Heart right ventricle (tissue), 16 donors: Measurements from ENCODE around the gene SLC19A1. TPM values are rescaled to one million over a fixed set of nuclear protein-coding genes. Genes with fewer than 3 reads are reported as not detected.

Experiments
- ATAC-seq, 8 donors: fragments of 200-7000 bp; cut with Tn5 transposase; one replicate each; pipeline ENCODE4 v1.9.1; 2020; ENCODE audit warnings: mild to moderate bottlenecking in 8 of 8, moderate library complexity in 8 of 8, moderate number of reproducible peaks in 1 of 8
- DNase-seq, 2 donors: peaks; one replicate each; pipeline ENCODE4 v3.0.0-alpha.2; 2020
- H3K27ac ChIP-seq, 10 donors: fragments of 200-600 bp; sonication (generic) in 2 of 10; one replicate each; pipeline versions ENCODE4 v1.5.0 to v1.8.0; 2020 to 2022; ENCODE audit warnings: mild to moderate bottlenecking in 3 of 10
- H3K27me3 ChIP-seq, 7 donors: fragments of 200-600 bp; one replicate each; pipeline ENCODE4 v1.8.0; 2021 to 2022; ENCODE audit warnings: mild to moderate bottlenecking in 2 of 7
- H3K36me3 ChIP-seq, 9 donors: fragments of 200-600 bp; sonication (generic) in 1 of 9; one replicate each; pipeline versions ENCODE4 v1.5.0 to v1.8.0; 2020 to 2022; ENCODE audit warnings: mild to moderate bottlenecking in 2 of 9
- H3K4me1 ChIP-seq, 9 donors: fragments of 200-600 bp; sonication (generic) in 1 of 9; one replicate each; pipeline versions ENCODE4 v1.5.0 to v1.8.0; 2020 to 2022; ENCODE audit warnings: mild to moderate bottlenecking in 4 of 9
- H3K4me3 ChIP-seq, 10 donors: fragments of 200-600 bp; sonication (generic) in 2 of 10; one replicate each; pipeline versions ENCODE4 v1.5.0 to v1.8.0; 2020 to 2022; ENCODE audit warnings: mild to moderate bottlenecking in 7 of 10, moderate library complexity in 2 of 10
- H3K9me3 ChIP-seq, 11 donors: fragments of 200-600 bp in 10 of 11; sonication (generic) in 2 of 11; one replicate each; pipeline versions ENCODE4 v1.5.0 to v1.8.0; 2013 to 2022; ENCODE audit warnings: mild to moderate bottlenecking in 2 of 11, control low read depth in 1 of 11, moderate library complexity in 1 of 11
- CTCF ChIP-seq, 9 donors: fragments of 200-600 bp; sonication (generic) in 2 of 9; IDR thresholded peaks; one replicate each; pipeline versions ENCODE4 v1.5.0 to v1.8.0; 2021 to 2022; ENCODE audit warnings: antibody characterized with exemption in 9 of 9, mild to moderate bottlenecking in 5 of 9, moderate library complexity in 1 of 9
- WGBS, 2 donors: extraction: QIAGEN DNeasy Blood & Tissue Kit; methylation state at CpG; one replicate each; pipeline ENCODE4 v1.1.7; 2013; ENCODE audit warnings: inconsistent platforms in 1 of 2; 5-methylcytosine and 5-hydroxymethylcytosine counted together
- intact Hi-C, 10 donors: fragments of 100-400 bp; cut with DNase I; formaldehyde crosslinking; loops; one replicate each; pipeline versions ENCODE4 v1.11.1 to v1.14.2; 2022
- polyA plus RNA-seq, 2 donors: library from polyadenylated mRNA; stranded (reverse); fragments of 200-250 nt; gene quantifications; one replicate each; pipeline ENCODE4 v1.2.3, GENCODE V29; 2013
- total RNA-seq, 10 donors: library from RNA; stranded (reverse); fragmentation: NEBNext Ultra II Directional in 3 of 10; extraction: Animal tissue kit (Norgen Biotek cat#: 25700) in 3 of 10; gene quantifications; one replicate each; pipeline versions ENCODE4 v1.2.1 to v1.2.4, GENCODE V29; 2021 to 2023
- donor health status: Arrhythmogenic right ventricular cardiomyopathy.
- donor health status: ischemic (EF 13 %, LVEDD 7.1; RV severe dilation, severe dysfunction).
- donor health status: healthy with polysubstance abuse.
- donor health status: DM: no; HTN: yes; CAD: no.
- donor health status: DM: no; HTN: no; CAD: no.
- donor health status: ischemic (EF 25% LVEDD 6.9; RV normal size, moderate dysfunction).
- donor health status: ischemic (EF 25% LVEDD 5.7; RV mildly dilated, moderate dysfunction).
- donor health status: healthy.
- donor health status: DM: yes; HTN: yes; CAD: no.
- donor health status: Ischemic cardiomyopathy.
- donor health status: ischemic (EF 35%, LVEDD 5.7; RV mildly dilated, moderate dysfunction).
- donor health status: nonischemic (EF 11% LVEDD 7.7; RV severe dilation, severe dysfunction).
- donor health status: DM: yes; HTN: yes; CAD: no.
- donor health status: PGD.
- donor health status: ischemic (EF 29% LVEDD 5.4; RV normal size, mild dysfunction).
- donor health status: nonischemic (EF 23%, LVEDD 6.1; RV moderate dilation, normal function).

The SLC19A1 gene
- total and polyA plus RNA-seq, 12 donors: 1.5 to 8.5 (median 3.8) TPM

- WGBS, 2 donors: 90 to 91% methylated on average over 11 of the region's 11 CpGs
- no peak overlapping the region for H3K4me3 ChIP-seq
- peaks cover 0 to 15% (median 0%) of the 10 kb centered on the region in 9 donors for H3K4me1 ChIP-seq
- ATAC-seq (no peak), DNase-seq (peak in 1 of 2 donors; percentile 10)
- no peaks in the 10 kb centered on the region for H3K27me3 ChIP-seq
- intact Hi-C loops: no loop called here
- H3K27ac ChIP-seq: no peak overlapping the region
- peaks cover 0 to 14% (median 12%) of the 10 kb centered on the region in 11 donors for H3K9me3 ChIP-seq
- peaks cover 0 to 51% (median 12%) of the 10 kb centered on the region in 9 donors for H3K36me3 ChIP-seq
- no peak for TF ChIP-seq CTCF (IDR thresholded peaks at IDR 0.05)
Measured at GRCh38 chr21:45513741-45514310, 28.4 kb downstream of the SLC19A1 start.

GRCh38 chr21:45513003-45513717 is 29.1 kb downstream of the SLC19A1 start:
- Histone ChIP-seq H3K9me3 (peaks cover 0 to 8% (median 5%) of the 10 kb centered on the region in 11 donors), H3K36me3 (peaks cover 0 to 51% (median 12%) of the 10 kb centered on the region in 9 donors), H3K27ac (no peak overlapping the region), H3K4me1 (peaks cover 0 to 10% (median 0%) of the 10 kb centered on the region in 9 donors), H3K27me3 (no peaks in the 10 kb centered on the region), H3K4me3 (no peak overlapping the region)
- intact Hi-C loops: no loop called here
- peak in 2 of 8 donors; percentile 9 to 36 for ATAC-seq
- 80 to 85% methylated on average over 19 of the region's 19 CpGs for WGBS, 2 donors
- peak in 1 of 2 donors; percentile 10 for DNase-seq
- no peak for TF ChIP-seq CTCF (IDR thresholded peaks at IDR 0.05)

GRCh38 chr21:45512626-45513002 is 29.6 kb downstream of the SLC19A1 start:
- Histone ChIP-seq H3K4me1 (peaks cover 0 to 5% (median 0%) of the 10 kb centered on the region in 9 donors), H3K27me3 (no peaks in the 10 kb centered on the region), H3K36me3 (peaks cover 0 to 51% (median 12%) of the 10 kb centered on the region in 9 donors), H3K27ac (no peak overlapping the region), H3K4me3 (no peak overlapping the region), H3K9me3 (peaks cover 0 to 2% (median 0%) of the 10 kb centered on the region in 11 donors)
- ATAC-seq (no peak), DNase-seq (peak in 1 of 2 donors; percentile 4)
- intact Hi-C loops: no loop called here
- WGBS, 2 donors: 81 to 88% methylated on average over 8 of the region's 8 CpGs
- TF ChIP-seq CTCF (IDR thresholded peaks at IDR 0.05): no peak

- ATAC-seq: no peak
- no peak overlapping the region for H3K27ac ChIP-seq
- H3K4me1 ChIP-seq: no peaks in the 10 kb centered on the region
- no peaks in the 10 kb centered on the region for H3K9me3 ChIP-seq
- WGBS, 2 donors: 89 to 93% methylated on average over 35 of the region's 35 CpGs
- H3K4me3 ChIP-seq: no peak overlapping the region
- H3K27me3 ChIP-seq: no peaks in the 10 kb centered on the region
- intact Hi-C loops: no loop called here
- peaks cover 0 to 51% (median 12%) of the 10 kb centered on the region in 9 donors for H3K36me3 ChIP-seq
- TF ChIP-seq CTCF (IDR thresholded peaks at IDR 0.05): no peak
- DNase-seq: peak in 1 of 2 donors; percentile 8
Measured at GRCh38 chr21:45511661-45512431, 30.4 kb downstream of the SLC19A1 start.
